Erythroblast (primary cell): Measurements from ENCODE around the gene PIGN.

Experiments used
- GATA1 ChIP-seq: IDR thresholded peaks from 2 replicates; pipeline ENCODE4 v1.6.1; 2011; ENCODE audit warnings: low read depth, mild to moderate bottlenecking, control low read depth, low read length, moderate library complexity
- POLR2A ChIP-seq: IDR thresholded peaks from 2 replicates; pipeline ENCODE4 v1.6.1; 2011; ENCODE audit warnings: mild to moderate bottlenecking, low read length

GRCh38 chr18:62226047-62226446, 39.2 kb upstream of the PIGN start:
- TF ChIP-seq POLR2A (no peak), GATA1 (no peak)
